Activated CD4-positive, alpha-beta T cell treated with anti-CD3 and anti-CD28 coated beads, Interleukin-2, amount 50 U/mL, for 48 hours (primary cell): ENCODE results near the gene SLC27A2.

Experiments used
- DNase-seq, 2 experiments: peaks; one replicate each; pipeline ENCODE4 v3.0.0-alpha.2; 2020

SLC27A2 gene

GRCh38 chr15:50192926-50193620, 11.1 kb downstream of the SLC27A2 start:
- DNase-seq = no peak

- no peak for DNase-seq
These were observed 20.0 kb downstream of the SLC27A2 start for GRCh38 chr15:50202003-50202402.

GRCh38 chr15:50206020-50206419, 24.0 kb downstream of the SLC27A2 start:
- DNase-seq = no peak

- no peak for DNase-seq
These were observed 27.8 kb downstream of the SLC27A2 start for GRCh38 chr15:50209809-50210208.

- no peak for DNase-seq
These were observed 28.6 kb downstream of the SLC27A2 start for GRCh38 chr15:50210462-50211157.

GRCh38 chr15:50218291-50218690, 36.3 kb downstream of the SLC27A2 start:
- no peak for DNase-seq

GRCh38 chr15:50218691-50219090, 36.7 kb downstream of the SLC27A2 start:
- DNase-seq = no peak

GRCh38 chr15:50219820-50220219, 37.8 kb downstream of the SLC27A2 start:
- no peak for DNase-seq

GRCh38 chr15:50222181-50222580, 40.2 kb downstream of the SLC27A2 start:
- no peak for DNase-seq

- DNase-seq = no peak
These were observed 42.6 kb downstream of the SLC27A2 start for GRCh38 chr15:50224606-50225005.

GRCh38 chr15:50225057-50225456, 43.1 kb downstream of the SLC27A2 start:
- DNase-seq = no peak

GRCh38 chr15:50225938-50226337, 43.9 kb downstream of the SLC27A2 start:
- no peak for DNase-seq

- DNase-seq = no peak
These were observed 45.1 kb downstream of the SLC27A2 start for GRCh38 chr15:50227076-50227475.

- no peak for DNase-seq
These were observed 46.9 kb downstream of the SLC27A2 start for GRCh38 chr15:50228866-50229265.

- no peak for DNase-seq
These were observed 47.3 kb downstream of the SLC27A2 start for GRCh38 chr15:50229336-50229735.

GRCh38 chr15:50231761-50232160, 49.8 kb downstream of the SLC27A2 start:
- DNase-seq = no peak

- no peak for DNase-seq
These were observed 50.8 kb downstream of the SLC27A2 start for GRCh38 chr15:50232791-50233190.

- DNase-seq = no peak
These were observed 51.3 kb downstream of the SLC27A2 start for GRCh38 chr15:50233192-50233736.

- no peak for DNase-seq
These were observed 52.8 kb downstream of the SLC27A2 start for GRCh38 chr15:50234764-50235163.

- DNase-seq = no peak
These were observed 53.8 kb downstream of the SLC27A2 start for GRCh38 chr15:50235794-50236193.

- DNase-seq = no peak
These were observed 54.4 kb downstream of the SLC27A2 start for GRCh38 chr15:50236433-50236832.

GRCh38 chr15:50238255-50238654, 56.3 kb downstream of the SLC27A2 start:
- DNase-seq = no peak

GRCh38 chr15:50241684-50242450, 59.9 kb downstream of the SLC27A2 start:
- DNase-seq = no peak

- DNase-seq = no peak
These were observed 62.2 kb downstream of the SLC27A2 start for GRCh38 chr15:50244153-50244552.
